Ascending aorta (tissue), 2 donors: ENCODE measurements around the gene MUTYH. TPM values are rescaled to one million over a fixed set of nuclear protein-coding genes. Genes with fewer than 3 reads are reported as not detected.
"Not testable (repeated sequence)": the region's sequence is repeated elsewhere in the genome, so short reads cannot be mapped to it uniquely, and the experiment has no call there.

ENCODE experiments used
- DNase-seq, 2 donors: peaks; one replicate each; pipeline ENCODE4 v3.0.0-alpha.2; 2019; ENCODE audit warnings: low spot score in 2 of 2
- H3K27ac ChIP-seq, 2 donors: fragments of 200-600 bp; sonication (generic); one replicate each; pipeline ENCODE4 v1.5.1; 2016 to 2017; ENCODE audit warnings: mild to moderate bottlenecking in 1 of 2
- H3K27me3 ChIP-seq: fragments of 200-600 bp; sonication (generic); one replicate; pipeline ENCODE4 v1.5.1; 2017
- H3K36me3 ChIP-seq, 2 donors: fragments of 200-600 bp; sonication (generic); one replicate each; pipeline ENCODE4 v1.5.1; 2016
- H3K4me1 ChIP-seq, 2 donors: fragments of 200-600 bp; sonication (generic); one replicate each; pipeline ENCODE4 v1.5.1; 2016 to 2017; ENCODE audit warnings: mild to moderate bottlenecking in 1 of 2
- H3K4me3 ChIP-seq, 2 donors: fragments of 200-600 bp; sonication (generic); one replicate each; pipeline ENCODE4 v1.5.1; 2016 to 2017; ENCODE audit warnings: mild to moderate bottlenecking in 1 of 2
- H3K9me3 ChIP-seq, 2 donors: fragments of 200-600 bp; sonication (generic); one replicate each; pipeline ENCODE4 v1.5.1; 2016
- intact Hi-C: fragments of 100-400 bp; cut with DNase I; formaldehyde crosslinking; loops from one replicate; pipeline ENCODE4 v1.15.1; 2023
- total RNA-seq: library from RNA; depleted of rRNA; stranded (reverse); fragments of >200 nt; gene quantifications from one replicate; pipeline ENCODE4 v1.1.0, GENCODE V29; 2016
- TF ChIP-seq, protein P1 (sequence below), 3 experiments: fragments of 200-600 bp in 2 of 3; fragments of 450-650 bp in 1 of 3; sonication (generic) in 2 of 3; IDR thresholded peaks; one replicate each; pipeline ENCODE4 v1.5.1; 2016 to 2019; ENCODE audit warnings: antibody characterized with exemption in 3 of 3, mild to moderate bottlenecking in 1 of 3, moderate library complexity in 1 of 3

Gene MUTYH
- total RNA-seq, 1 donor from 2014 or later: 1.8 TPM

GRCh38 chr1:45299296-45299695 is 40.9 kb downstream of the MUTYH start:
- Histone ChIP-seq H3K4me3 (no peak overlapping the region), H3K9me3 (no peaks in the 10 kb centered on the region), H3K27ac (no peak overlapping the region), H3K36me3 (no peaks in the 10 kb centered on the region), H3K27me3 (no peaks in the 10 kb centered on the region), H3K4me1 (peaks cover 0 to under 1% of the 10 kb centered on the region in 2 donors)
- intact Hi-C loops: no loop called here
- DNase-seq: no peak
- TF ChIP-seq, protein P1, sequence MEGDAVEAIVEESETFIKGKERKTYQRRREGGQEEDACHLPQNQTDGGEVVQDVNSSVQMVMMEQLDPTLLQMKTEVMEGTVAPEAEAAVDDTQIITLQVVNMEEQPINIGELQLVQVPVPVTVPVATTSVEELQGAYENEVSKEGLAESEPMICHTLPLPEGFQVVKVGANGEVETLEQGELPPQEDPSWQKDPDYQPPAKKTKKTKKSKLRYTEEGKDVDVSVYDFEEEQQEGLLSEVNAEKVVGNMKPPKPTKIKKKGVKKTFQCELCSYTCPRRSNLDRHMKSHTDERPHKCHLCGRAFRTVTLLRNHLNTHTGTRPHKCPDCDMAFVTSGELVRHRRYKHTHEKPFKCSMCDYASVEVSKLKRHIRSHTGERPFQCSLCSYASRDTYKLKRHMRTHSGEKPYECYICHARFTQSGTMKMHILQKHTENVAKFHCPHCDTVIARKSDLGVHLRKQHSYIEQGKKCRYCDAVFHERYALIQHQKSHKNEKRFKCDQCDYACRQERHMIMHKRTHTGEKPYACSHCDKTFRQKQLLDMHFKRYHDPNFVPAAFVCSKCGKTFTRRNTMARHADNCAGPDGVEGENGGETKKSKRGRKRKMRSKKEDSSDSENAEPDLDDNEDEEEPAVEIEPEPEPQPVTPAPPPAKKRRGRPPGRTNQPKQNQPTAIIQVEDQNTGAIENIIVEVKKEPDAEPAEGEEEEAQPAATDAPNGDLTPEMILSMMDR (IDR thresholded peaks at IDR 0.05): no peak

- TF ChIP-seq, protein P1 (IDR thresholded peaks at IDR 0.05): no peak
- peak in 1 of 2 donors; percentile 3 for DNase-seq
- Histone ChIP-seq H3K27me3 (no peaks in the 10 kb centered on the region), H3K27ac (no peak overlapping the region), H3K4me1 (no peaks in the 10 kb centered on the region), H3K36me3 (no peaks in the 10 kb centered on the region), H3K9me3 (no peaks in the 10 kb centered on the region), H3K4me3 (no peak overlapping the region)
- intact Hi-C loops: no loop called here
These were observed 42.4 kb downstream of the MUTYH start for GRCh38 chr1:45297666-45298356.

DNA sequence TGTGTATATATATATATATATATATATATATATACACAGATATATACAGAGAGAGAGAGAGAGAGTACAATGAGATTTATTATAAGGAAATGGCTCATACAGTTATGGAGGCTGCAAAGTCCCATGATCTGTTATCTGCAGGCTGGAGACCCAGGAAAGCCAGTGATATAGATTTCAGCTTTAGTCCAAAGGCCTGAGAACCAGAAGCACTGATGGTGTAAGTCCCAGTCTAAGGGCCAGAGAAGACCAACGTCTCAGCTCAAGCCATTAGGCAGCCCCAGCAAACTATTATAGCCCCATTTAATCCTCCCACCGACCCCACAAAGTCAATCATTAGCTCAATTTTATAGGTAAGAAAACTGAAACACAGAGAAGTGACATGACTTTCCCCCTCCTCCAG is 48.5 kb downstream of the MUTYH start:
- H3K27me3 ChIP-seq: no peaks in the 10 kb centered on the region
- no peaks in the 10 kb centered on the region for H3K9me3 ChIP-seq
- H3K4me1 ChIP-seq: no peaks in the 10 kb centered on the region
- no peak overlapping the region for H3K4me3 ChIP-seq
- no peaks in the 10 kb centered on the region for H3K36me3 ChIP-seq
- H3K27ac ChIP-seq: no peak overlapping the region
- DNase-seq: no peak
- intact Hi-C loops: no loop called here
- TF ChIP-seq, protein P1 (IDR thresholded peaks at IDR 0.05): no peak

DNA sequence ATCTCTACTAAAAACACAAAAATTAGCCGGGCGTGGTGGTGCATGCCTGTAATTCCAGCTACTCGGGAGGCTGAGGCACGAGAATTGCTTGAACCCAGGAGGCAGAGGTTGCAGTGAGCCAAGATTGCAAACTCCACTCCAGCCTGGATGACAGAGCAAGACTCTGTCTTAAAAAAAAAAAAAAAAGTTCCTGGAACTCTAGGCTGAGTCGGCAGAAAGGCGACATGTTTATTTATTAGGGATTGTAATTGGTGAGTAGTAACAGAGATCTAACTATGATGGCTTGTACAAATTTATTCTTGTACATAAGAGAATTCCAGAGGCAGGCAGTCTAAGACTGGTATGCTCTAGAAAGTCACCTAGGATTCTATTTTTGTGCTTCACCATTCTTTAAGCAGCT is 49.2 kb downstream of the MUTYH start:
- H3K4me3 ChIP-seq, H3K4me1 ChIP-seq, intact Hi-C loops, H3K27me3 ChIP-seq, H3K36me3 ChIP-seq, DNase-seq, H3K27ac ChIP-seq, H3K9me3 ChIP-seq: not testable (repeated sequence)

DNA sequence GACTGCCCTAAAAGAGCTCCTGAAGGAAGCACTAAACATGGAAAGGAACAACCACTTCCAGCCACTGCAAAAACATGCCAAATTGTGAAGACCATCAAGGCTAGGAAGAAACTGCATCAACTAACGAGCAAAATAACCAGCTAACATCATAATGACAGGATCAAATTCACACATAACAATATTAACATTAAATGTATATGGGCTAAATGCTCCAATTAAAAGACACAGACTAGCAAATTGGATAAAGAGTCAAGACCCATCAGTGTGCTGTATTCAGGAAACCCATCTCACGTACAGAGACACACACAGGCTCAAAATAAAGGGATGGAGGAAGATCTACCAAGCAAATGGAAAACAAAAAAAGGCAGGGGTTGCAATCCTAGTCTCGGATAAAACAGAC is 53.7 kb downstream of the MUTYH start:
- DNase-seq, H3K4me1 ChIP-seq, H3K36me3 ChIP-seq, H3K27ac ChIP-seq, H3K9me3 ChIP-seq, H3K4me3 ChIP-seq, H3K27me3 ChIP-seq, intact Hi-C loops: not testable (repeated sequence)

DNA sequence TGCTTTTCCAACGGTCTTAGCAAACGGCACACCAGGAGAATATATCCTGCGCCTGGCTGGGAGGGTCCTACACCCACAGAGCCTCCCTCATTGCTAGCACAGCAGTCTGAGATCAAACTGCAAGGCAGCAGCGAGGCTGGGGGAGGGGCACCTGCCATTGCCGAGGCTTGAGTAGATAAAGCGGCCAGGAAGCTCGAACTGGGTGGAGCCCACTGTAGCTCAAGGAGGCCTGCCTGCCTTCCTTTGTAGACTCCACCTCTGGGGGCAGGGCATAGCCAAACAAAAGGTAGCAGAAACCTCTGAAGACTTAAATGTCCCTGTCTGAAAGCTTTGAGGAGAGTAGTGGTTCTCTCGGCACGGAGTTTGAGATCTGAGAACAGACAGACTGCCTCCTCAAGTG is 55.4 kb downstream of the MUTYH start:
- DNase-seq, H3K4me1 ChIP-seq, intact Hi-C loops: not testable (repeated sequence)

GRCh38 chr1:45282351-45282750 is 57.9 kb downstream of the MUTYH start:
- H3K36me3 ChIP-seq: no peaks in the 10 kb centered on the region
- H3K27me3 ChIP-seq: no peaks in the 10 kb centered on the region
- H3K9me3 ChIP-seq: no peaks in the 10 kb centered on the region
- H3K4me1 ChIP-seq: no peaks in the 10 kb centered on the region
- H3K4me3 ChIP-seq: no peak overlapping the region
- intact Hi-C loops: no loop called here
- no peak overlapping the region for H3K27ac ChIP-seq
- TF ChIP-seq, protein P1 (IDR thresholded peaks at IDR 0.05): no peak
- no peak for DNase-seq

More for the DNA sequence above, 55.4 kb downstream of the MUTYH start:
- H3K4me3 ChIP-seq, H3K9me3 ChIP-seq, H3K27me3 ChIP-seq, H3K27ac ChIP-seq, H3K36me3 ChIP-seq: not testable (repeated sequence)

Other genes with a start within 250 kb of the MUTYH start
- gene ZSWIM5, start 133.8 kb downstream of the MUTYH start, total RNA-seq: 1.2 TPM
- not detected for gene HPDL, start 13.5 kb downstream of the MUTYH start, total RNA-seq
- 6.9 TPM for gene TOE1, start 270 bp downstream of the MUTYH start, total RNA-seq
- 0.32 TPM for gene TESK2, start 150.7 kb upstream of the MUTYH start, total RNA-seq
- not detected for gene CCDC163, start 159.6 kb upstream of the MUTYH start, total RNA-seq
- gene MMACHC, start 159.9 kb upstream of the MUTYH start, total RNA-seq: 3.6 TPM
- gene PRDX1, start 181.4 kb upstream of the MUTYH start, total RNA-seq: 245 TPM
- gene AKR1A1, start 210.4 kb upstream of the MUTYH start, total RNA-seq: 77.5 TPM
- gene NASP, start 243.6 kb upstream of the MUTYH start, total RNA-seq: 49.1 TPM